NT2/D1 (cell line): ENCODE results near the gene NLK.

ENCODE experiments used
- YY1 ChIP-seq: IDR thresholded peaks from 2 replicates; pipeline ENCODE4 v1.6.1; 2011; ENCODE audit not compliant: insufficient read length, insufficient read depth
- ZNF274 ChIP-seq: IDR thresholded peaks from 2 replicates; pipeline ENCODE4 v1.6.1; 2011; ENCODE audit warnings: mild to moderate bottlenecking, low read depth, low read length

- TF ChIP-seq YY1: no peak
- no peak for TF ChIP-seq ZNF274
These were observed 1.2 kb upstream of the NLK start for GRCh38 chr17:28041068-28041843.
